ENCODE measurements around the gene MED13L.

MED13L gene

GRCh38 chr12:116064493-116064892, 213.0 kb downstream of the MED13L start:
- Histone ChIP-seq H3K4me3 (ENCODE audit: severe bottlenecking) (no peak overlapping the region), H3K27ac (ENCODE audit: poor library complexity, severe bottlenecking) (no peak overlapping the region), H3K27me3 (ENCODE audit: insufficient read depth, poor library complexity, severe bottlenecking) (no peaks in the 10 kb centered on the region), H3K9me3 (ENCODE audit: severe bottlenecking) (no peaks in the 10 kb centered on the region), H3K36me3 (ENCODE audit: low read depth) (no peaks in the 10 kb centered on the region), H3K4me1 (ENCODE audit: insufficient read depth, poor library complexity, severe bottlenecking) (no peaks in the 10 kb centered on the region)
- ATAC-seq (ENCODE audit: low read depth), result no peak
- no peak for DNase-seq (ENCODE audit: low spot score)
- no peak for TF ChIP-seq CTCF (IDR thresholded peaks at IDR 0.05; ENCODE audit: poor library complexity, severe bottlenecking)

- DNase-seq (ENCODE audit: low spot score) (no peak), ATAC-seq (ENCODE audit: low read depth) (no peak)
- no peaks in the 10 kb centered on the region for H3K36me3 ChIP-seq (ENCODE audit: low read depth)
- no peak overlapping the region for H3K27ac ChIP-seq (ENCODE audit: poor library complexity, severe bottlenecking)
- H3K9me3 ChIP-seq (ENCODE audit: severe bottlenecking), result no peaks in the 10 kb centered on the region
- no peaks in the 10 kb centered on the region for H3K4me1 ChIP-seq (ENCODE audit: insufficient read depth, poor library complexity, severe bottlenecking)
- H3K4me3 ChIP-seq (ENCODE audit: severe bottlenecking), result no peak overlapping the region
- no peaks in the 10 kb centered on the region for H3K27me3 ChIP-seq (ENCODE audit: insufficient read depth, poor library complexity, severe bottlenecking)
- no peak for TF ChIP-seq CTCF (IDR thresholded peaks at IDR 0.05; ENCODE audit: poor library complexity, severe bottlenecking)
Measured at GRCh38 chr12:116062698-116063097, 214.8 kb downstream of the MED13L start.

- no peak overlapping the region for H3K4me3 ChIP-seq (ENCODE audit: severe bottlenecking)
- no peaks in the 10 kb centered on the region for H3K9me3 ChIP-seq (ENCODE audit: severe bottlenecking)
- TF ChIP-seq CTCF (IDR thresholded peaks at IDR 0.05; ENCODE audit: poor library complexity, severe bottlenecking), result no peak
- no peak for ATAC-seq (ENCODE audit: low read depth)
- no peaks in the 10 kb centered on the region for H3K36me3 ChIP-seq (ENCODE audit: low read depth)
- DNase-seq (ENCODE audit: low spot score), result no peak
- H3K27ac ChIP-seq (ENCODE audit: poor library complexity, severe bottlenecking), result no peak overlapping the region
- no peaks in the 10 kb centered on the region for H3K4me1 ChIP-seq (ENCODE audit: insufficient read depth, poor library complexity, severe bottlenecking)
- H3K27me3 ChIP-seq (ENCODE audit: insufficient read depth, poor library complexity, severe bottlenecking), result no peaks in the 10 kb centered on the region
Measured at GRCh38 chr12:116060764-116061163, 216.7 kb downstream of the MED13L start.

GRCh38 chr12:116059904-116060303, 217.6 kb downstream of the MED13L start:
- no peak overlapping the region for H3K4me3 ChIP-seq (ENCODE audit: severe bottlenecking)
- no peak for TF ChIP-seq CTCF (IDR thresholded peaks at IDR 0.05; ENCODE audit: poor library complexity, severe bottlenecking)
- no peaks in the 10 kb centered on the region for H3K36me3 ChIP-seq (ENCODE audit: low read depth)
- no peaks in the 10 kb centered on the region for H3K4me1 ChIP-seq (ENCODE audit: insufficient read depth, poor library complexity, severe bottlenecking)
- no peak overlapping the region for H3K27ac ChIP-seq (ENCODE audit: poor library complexity, severe bottlenecking)
- no peak for DNase-seq (ENCODE audit: low spot score)
- no peak for ATAC-seq (ENCODE audit: low read depth)
- H3K27me3 ChIP-seq (ENCODE audit: insufficient read depth, poor library complexity, severe bottlenecking), result no peaks in the 10 kb centered on the region
- H3K9me3 ChIP-seq (ENCODE audit: severe bottlenecking), result no peaks in the 10 kb centered on the region

GRCh38 chr12:116058574-116058973, 218.9 kb downstream of the MED13L start:
- H3K36me3 ChIP-seq (ENCODE audit: low read depth), result no peaks in the 10 kb centered on the region
- TF ChIP-seq CTCF (IDR thresholded peaks at IDR 0.05; ENCODE audit: poor library complexity, severe bottlenecking), result no peak
- peaks cover 9% of the 10 kb centered on the region for H3K4me1 ChIP-seq (ENCODE audit: insufficient read depth, poor library complexity, severe bottlenecking)
- no peak for ATAC-seq (ENCODE audit: low read depth)
- no peak for DNase-seq (ENCODE audit: low spot score)
- no peak overlapping the region for H3K27ac ChIP-seq (ENCODE audit: poor library complexity, severe bottlenecking)
- no peaks in the 10 kb centered on the region for H3K27me3 ChIP-seq (ENCODE audit: insufficient read depth, poor library complexity, severe bottlenecking)
- no peak overlapping the region for H3K4me3 ChIP-seq (ENCODE audit: severe bottlenecking)
- H3K9me3 ChIP-seq (ENCODE audit: severe bottlenecking), result no peaks in the 10 kb centered on the region
